Measurements from ENCODE around the gene PDE4C.

Gene PDE4C

DNA sequence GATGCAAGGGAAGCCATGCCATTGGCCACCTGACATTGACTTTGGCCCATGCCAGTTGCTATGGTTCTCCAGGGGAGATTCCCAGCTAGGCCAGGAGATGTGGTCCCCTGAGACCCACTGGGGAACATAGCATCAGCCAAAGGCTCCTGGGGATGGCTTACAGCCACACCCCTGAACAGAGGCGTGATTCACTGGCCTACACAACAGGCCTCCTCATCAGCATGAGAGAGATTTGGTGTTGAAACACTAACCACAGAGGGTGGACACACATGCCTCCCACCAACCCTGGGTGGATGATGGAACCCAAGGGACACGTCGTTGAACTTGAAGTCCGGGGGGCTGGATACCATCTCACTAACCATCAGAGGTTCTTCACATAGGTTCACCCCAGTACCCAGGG is 33.7 kb upstream of the PDE4C start:
- DNase-seq (ENCODE audit: low read depth): peak; percentile 77
- TF ChIP-seq, protein P1, sequence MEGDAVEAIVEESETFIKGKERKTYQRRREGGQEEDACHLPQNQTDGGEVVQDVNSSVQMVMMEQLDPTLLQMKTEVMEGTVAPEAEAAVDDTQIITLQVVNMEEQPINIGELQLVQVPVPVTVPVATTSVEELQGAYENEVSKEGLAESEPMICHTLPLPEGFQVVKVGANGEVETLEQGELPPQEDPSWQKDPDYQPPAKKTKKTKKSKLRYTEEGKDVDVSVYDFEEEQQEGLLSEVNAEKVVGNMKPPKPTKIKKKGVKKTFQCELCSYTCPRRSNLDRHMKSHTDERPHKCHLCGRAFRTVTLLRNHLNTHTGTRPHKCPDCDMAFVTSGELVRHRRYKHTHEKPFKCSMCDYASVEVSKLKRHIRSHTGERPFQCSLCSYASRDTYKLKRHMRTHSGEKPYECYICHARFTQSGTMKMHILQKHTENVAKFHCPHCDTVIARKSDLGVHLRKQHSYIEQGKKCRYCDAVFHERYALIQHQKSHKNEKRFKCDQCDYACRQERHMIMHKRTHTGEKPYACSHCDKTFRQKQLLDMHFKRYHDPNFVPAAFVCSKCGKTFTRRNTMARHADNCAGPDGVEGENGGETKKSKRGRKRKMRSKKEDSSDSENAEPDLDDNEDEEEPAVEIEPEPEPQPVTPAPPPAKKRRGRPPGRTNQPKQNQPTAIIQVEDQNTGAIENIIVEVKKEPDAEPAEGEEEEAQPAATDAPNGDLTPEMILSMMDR (IDR thresholded peaks at IDR 0.05; ENCODE audit: low read depth, low read length): no peak
- TF ChIP-seq, protein P2, sequence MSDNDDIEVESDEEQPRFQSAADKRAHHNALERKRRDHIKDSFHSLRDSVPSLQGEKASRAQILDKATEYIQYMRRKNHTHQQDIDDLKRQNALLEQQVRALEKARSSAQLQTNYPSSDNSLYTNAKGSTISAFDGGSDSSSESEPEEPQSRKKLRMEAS (IDR thresholded peaks at IDR 0.05; ENCODE audit: low read depth, low read length): no peak
- TF ChIP-seq POLR2A (IDR thresholded peaks at IDR 0.05; ENCODE audit: extremely low read depth, insufficient read length) (no peak), MYC (IDR thresholded peaks at IDR 0.05; ENCODE audit: low read depth, low read length) (no peak)
- no peak overlapping the region for H3K4me3 ChIP-seq (ENCODE audit: low read depth, low read length)

DNA sequence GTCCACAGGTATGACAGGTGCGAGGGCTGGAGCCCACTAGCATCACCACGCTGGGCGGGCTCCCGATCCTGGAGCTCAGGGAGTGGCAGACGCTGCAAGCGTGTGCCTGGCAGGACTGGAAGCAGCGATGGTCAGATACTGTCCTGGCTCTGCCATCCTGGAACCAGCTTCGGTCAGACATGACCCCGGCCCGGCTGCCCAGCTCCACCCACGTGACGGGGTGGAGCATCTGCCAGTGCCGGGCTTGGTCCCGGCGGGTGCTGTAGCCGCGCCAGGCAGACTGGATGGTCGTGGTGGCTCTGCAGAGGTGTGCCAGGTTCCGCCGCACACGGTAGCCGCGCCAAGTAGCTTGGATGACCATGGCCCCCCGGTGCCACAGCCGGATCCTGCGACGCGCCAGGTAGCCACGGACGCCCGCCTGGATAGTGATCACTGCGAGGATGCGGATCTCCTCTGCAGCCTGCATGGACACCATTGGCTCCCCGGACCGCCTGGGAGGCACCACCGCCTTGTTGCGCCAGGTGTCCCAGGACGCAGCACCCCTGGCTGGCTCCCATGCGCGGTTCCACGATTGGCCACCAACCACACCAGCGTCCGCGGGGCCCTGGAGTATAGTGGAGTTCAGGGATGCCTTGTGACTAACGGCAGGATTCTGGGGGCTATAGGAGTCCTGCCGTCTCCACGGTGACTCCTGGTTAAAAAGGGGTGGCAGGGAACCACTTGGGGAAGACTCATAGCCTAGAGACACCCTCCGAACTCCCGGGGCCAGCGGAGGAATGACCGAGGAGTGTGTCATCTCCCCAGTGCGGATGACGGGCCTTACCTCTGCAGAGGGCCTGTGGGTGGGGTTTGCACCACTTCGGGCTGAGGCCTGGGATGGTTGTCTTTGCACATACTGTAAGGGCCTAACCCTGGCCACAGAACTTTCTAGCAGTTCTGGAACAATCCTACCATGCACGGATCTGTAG is 31.5 kb upstream of the PDE4C start:
- H3K4me3 ChIP-seq (ENCODE audit: low read depth, low read length): no peak overlapping the region
- TF ChIP-seq, protein P1 (IDR thresholded peaks at IDR 0.05; ENCODE audit: low read depth, low read length): no peak
- no peak for TF ChIP-seq MYC (IDR thresholded peaks at IDR 0.05; ENCODE audit: low read depth, low read length)
- TF ChIP-seq, protein P2 (IDR thresholded peaks at IDR 0.05; ENCODE audit: low read depth, low read length): no peak
- TF ChIP-seq POLR2A (IDR thresholded peaks at IDR 0.05; ENCODE audit: extremely low read depth, insufficient read length): no peak
- no peak for DNase-seq (ENCODE audit: low read depth)

DNA sequence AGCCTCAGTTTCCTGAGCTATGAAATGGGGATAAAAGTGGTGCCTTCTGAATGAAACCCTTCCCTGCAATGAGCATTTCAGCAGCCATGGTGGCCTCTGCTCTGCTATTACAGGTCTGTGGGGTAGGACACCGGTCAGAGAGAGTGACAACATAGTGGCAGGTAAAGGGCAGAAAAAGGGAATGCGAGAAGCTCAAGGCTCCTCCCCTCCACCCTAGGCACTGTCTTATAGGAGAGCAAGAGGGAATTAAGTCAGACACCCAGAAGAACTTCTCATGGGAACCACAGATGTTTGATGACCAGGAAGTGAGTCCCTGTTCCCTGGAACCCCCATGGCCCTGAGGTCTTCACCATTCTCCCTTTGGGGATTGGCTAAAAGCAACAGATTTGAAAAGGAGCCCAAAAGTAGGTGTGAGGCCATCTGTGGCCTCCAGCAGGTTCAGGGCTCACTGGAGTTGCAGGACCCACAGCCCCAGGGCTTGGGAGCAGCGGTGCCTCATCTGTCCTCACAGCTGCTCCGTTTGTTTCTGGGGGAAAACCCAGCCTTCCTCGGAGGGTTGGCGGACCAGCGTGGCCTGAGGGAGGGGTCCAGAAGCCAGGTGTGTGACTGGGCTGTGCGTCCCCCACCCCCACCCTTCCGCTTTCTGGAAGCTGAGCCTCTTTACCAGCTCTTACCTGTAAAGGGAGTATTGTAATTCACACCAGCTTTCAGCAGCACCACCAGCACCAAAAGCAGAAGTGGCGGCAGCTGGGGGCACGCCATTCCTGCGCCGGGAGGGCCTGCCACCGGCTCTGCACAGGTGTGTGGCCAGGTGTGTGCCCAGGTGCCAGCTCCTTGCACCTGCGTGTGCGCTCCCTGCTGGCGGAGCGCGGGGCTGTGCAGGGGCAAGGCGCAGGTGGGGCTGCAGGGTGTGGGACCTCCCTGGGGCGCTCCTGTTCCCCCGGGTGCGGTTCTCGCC is 28.6 kb upstream of the PDE4C start:
- DNase-seq (ENCODE audit: low read depth): no peak
- H3K4me3 ChIP-seq (ENCODE audit: low read depth, low read length): no peak overlapping the region
- TF ChIP-seq, protein P2 (IDR thresholded peaks at IDR 0.05; ENCODE audit: low read depth, low read length): no peak
- TF ChIP-seq, protein P1 (IDR thresholded peaks at IDR 0.05; ENCODE audit: low read depth, low read length): no peak
- TF ChIP-seq MYC (IDR thresholded peaks at IDR 0.05; ENCODE audit: low read depth, low read length) (no peak), POLR2A (IDR thresholded peaks at IDR 0.05; ENCODE audit: extremely low read depth, insufficient read length) (no peak)

DNA sequence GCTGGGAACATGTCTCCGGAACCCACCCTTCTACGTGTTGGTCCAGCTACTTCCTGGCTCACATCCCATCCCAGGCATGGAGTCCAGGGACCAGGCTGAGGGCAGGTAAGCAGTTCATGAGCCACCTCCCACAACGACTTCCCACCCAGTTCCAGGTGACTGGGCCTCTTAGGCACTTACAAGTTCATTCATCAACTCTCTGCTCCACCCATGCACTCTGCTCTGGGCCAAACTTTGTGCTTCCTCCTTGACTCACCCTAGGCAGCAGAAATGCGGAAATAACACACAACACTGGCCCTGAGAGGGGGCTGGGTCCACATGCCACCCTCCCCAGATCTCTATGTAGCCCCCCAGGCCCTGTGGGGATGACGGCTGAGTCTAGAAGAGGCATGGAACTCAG is 27.5 kb upstream of the PDE4C start:
- TF ChIP-seq, protein P2 (IDR thresholded peaks at IDR 0.05; ENCODE audit: low read depth, low read length): no peak
- TF ChIP-seq MYC (IDR thresholded peaks at IDR 0.05; ENCODE audit: low read depth, low read length) (no peak), POLR2A (IDR thresholded peaks at IDR 0.05; ENCODE audit: extremely low read depth, insufficient read length) (no peak)
- TF ChIP-seq, protein P1 (IDR thresholded peaks at IDR 0.05; ENCODE audit: low read depth, low read length): no peak
- H3K4me3 ChIP-seq (ENCODE audit: low read depth, low read length): no peak overlapping the region
- DNase-seq (ENCODE audit: low read depth): peak; percentile 40

DNA sequence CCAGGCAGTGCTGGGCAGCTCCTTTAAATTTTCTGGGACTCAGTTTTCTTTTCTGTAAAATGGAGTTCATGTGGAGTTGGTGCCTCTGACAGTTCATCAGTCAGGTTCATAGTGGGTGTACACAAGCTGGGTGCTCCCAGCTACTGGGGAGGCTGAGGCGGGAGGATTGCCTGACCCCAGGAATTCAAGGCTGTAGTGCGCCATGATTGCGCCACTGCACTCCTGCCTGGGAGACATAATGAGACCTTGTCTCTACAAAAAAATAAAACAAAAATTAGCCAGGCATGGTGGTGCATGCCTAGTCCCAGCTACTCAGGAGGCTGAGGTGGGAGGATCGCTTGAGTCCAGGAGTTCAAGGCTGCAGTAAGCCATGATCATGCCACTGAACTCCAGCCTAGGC is 26.9 kb upstream of the PDE4C start:
- no peak overlapping the region for H3K4me3 ChIP-seq (ENCODE audit: low read depth, low read length)
- no peak for TF ChIP-seq POLR2A (IDR thresholded peaks at IDR 0.05; ENCODE audit: extremely low read depth, insufficient read length)
- TF ChIP-seq MYC (IDR thresholded peaks at IDR 0.05; ENCODE audit: low read depth, low read length): no peak
- TF ChIP-seq, protein P2 (IDR thresholded peaks at IDR 0.05; ENCODE audit: low read depth, low read length): no peak
- TF ChIP-seq, protein P1 (IDR thresholded peaks at IDR 0.05; ENCODE audit: low read depth, low read length): no peak
- no peak for DNase-seq (ENCODE audit: low read depth)
